ENCODE measurements around the gene PPDPF.
"Not testable (repeated sequence)": the region's sequence is repeated elsewhere in the genome, so short reads cannot be mapped to it uniquely, and the experiment has no call there.

Gene PPDPF

GRCh38 chr20:63478346-63479302, 41.9 kb upstream of the PPDPF start:
- H3F3A ChIP-seq (ENCODE audit: insufficient read depth, low read length), result no peaks in the 10 kb centered on the region
- H4K20me1 ChIP-seq (ENCODE audit: insufficient read depth, low read length), result no peaks in the 10 kb centered on the region
- no peak overlapping the region for H3K27ac ChIP-seq (ENCODE audit: low read length)
- no peaks in the 10 kb centered on the region for H3K36me3 ChIP-seq (replicated peaks; ENCODE audit: insufficient read depth, low read length)
- no peak overlapping the region for H2AFZ ChIP-seq (ENCODE audit: low read length)
- DNase-seq, result no peak
- H3K79me2 ChIP-seq (ENCODE audit: low read length), result no peaks in the 10 kb centered on the region
- H3K4me1 ChIP-seq (ENCODE audit: low read length), result no peaks in the 10 kb centered on the region; the same call in 1 of the 2 replicates
- H3K4me3 ChIP-seq (ENCODE audit: low read length), result no peak overlapping the region
- peaks cover 99% of the 10 kb centered on the region for H3K27me3 ChIP-seq (replicated peaks; ENCODE audit: insufficient read depth, low read length)
- H3K9me2 ChIP-seq (replicated peaks; ENCODE audit: insufficient read depth, low read length), result no peaks in the 10 kb centered on the region
- no peak overlapping the region for H3K9ac ChIP-seq (ENCODE audit: low read length)
- H3K9me3 ChIP-seq (replicated peaks; ENCODE audit: insufficient read depth, low read length), result no peaks in the 10 kb centered on the region
- no peak overlapping the region for H3K4me2 ChIP-seq (ENCODE audit: low read depth, low read length)
- no peak for TF ChIP-seq EZH2phosphoT487 (IDR thresholded peaks at IDR 0.05; ENCODE audit: low read length)
- TF ChIP-seq CTCF (IDR thresholded peaks at IDR 0.05; ENCODE audit: low read length), result no peak
- no peak for TF ChIP-seq EZH2 (optimal IDR thresholded peaks at IDR 0.05; ENCODE audit: low read depth, low read length)

- not testable (repeated sequence) for H4K20me1 ChIP-seq (ENCODE audit: insufficient read depth, low read length); H3K4me2 ChIP-seq (ENCODE audit: low read depth, low read length); DNase-seq; H3K4me1 ChIP-seq (ENCODE audit: low read length); H3K27ac ChIP-seq (ENCODE audit: low read length); H3K9me3 ChIP-seq (replicated peaks; ENCODE audit: insufficient read depth, low read length); H3F3A ChIP-seq (ENCODE audit: insufficient read depth, low read length); H3K79me2 ChIP-seq (ENCODE audit: low read length); H3K9me2 ChIP-seq (replicated peaks; ENCODE audit: insufficient read depth, low read length); H3K4me3 ChIP-seq (ENCODE audit: low read length); H3K9ac ChIP-seq (ENCODE audit: low read length); H2AFZ ChIP-seq (ENCODE audit: low read length); H3K36me3 ChIP-seq (replicated peaks; ENCODE audit: insufficient read depth, low read length)
- H3K27me3 ChIP-seq (replicated peaks; ENCODE audit: insufficient read depth, low read length), result peaks cover 97% of the 10 kb centered on the region
These were observed 40.7 kb upstream of the PPDPF start for GRCh38 chr20:63479695-63480419.

- no peak overlapping the region for H3K9ac ChIP-seq (ENCODE audit: low read length)
- H3K79me2 ChIP-seq (ENCODE audit: low read length), result no peaks in the 10 kb centered on the region
These were observed 39.1 kb upstream of the PPDPF start for GRCh38 chr20:63481503-63481902.

More at GRCh38 chr20:63481503-63481902, 39.1 kb upstream of the PPDPF start:
- Histone ChIP-seq H3K4me1 (ENCODE audit: low read length) (no peaks in the 10 kb centered on the region; the same call in 1 of the 2 replicates), H3K27me3 (replicated peaks; ENCODE audit: insufficient read depth, low read length) (peaks cover 98% of the 10 kb centered on the region), H3K9me3 (replicated peaks; ENCODE audit: insufficient read depth, low read length) (no peaks in the 10 kb centered on the region), H3K9me2 (replicated peaks; ENCODE audit: insufficient read depth, low read length) (no peaks in the 10 kb centered on the region), H3K4me2 (ENCODE audit: low read depth, low read length) (no peak overlapping the region), H3K4me3 (ENCODE audit: low read length) (no peak overlapping the region), H3K36me3 (replicated peaks; ENCODE audit: insufficient read depth, low read length) (no peaks in the 10 kb centered on the region), H4K20me1 (ENCODE audit: insufficient read depth, low read length) (no peaks in the 10 kb centered on the region), H2AFZ (ENCODE audit: low read length) (no peak overlapping the region), H3K27ac (ENCODE audit: low read length) (no peak overlapping the region), H3F3A (ENCODE audit: insufficient read depth, low read length) (no peaks in the 10 kb centered on the region)
- no peak for DNase-seq
- TF ChIP-seq EZH2 (optimal IDR thresholded peaks at IDR 0.05; ENCODE audit: low read depth, low read length), result no peak
- no peak for TF ChIP-seq EZH2phosphoT487 (IDR thresholded peaks at IDR 0.05; ENCODE audit: low read length)
- TF ChIP-seq CTCF (IDR thresholded peaks at IDR 0.05; ENCODE audit: low read length), result no peak

All from MM.1S (cell line).